Caco-2 (cell line): Measurements from ENCODE around the gene HGS. TPM values are rescaled to one million over a fixed set of nuclear protein-coding genes. Genes with fewer than 3 reads are reported as not detected.

Experiments used
- BruUV-seq: library from RNA; stranded (reverse); fragments of 400-500 nt; replicated peaks from 2 replicates; lab custom pipeline; 2021; lab: Mats Ljungman, UMichigan
- CTCF ChIA-PET: fragments of 300-600 bp; sonication (Branson Sonifier 250); formaldehyde crosslinking; loops from one replicate; lab custom pipeline; 2022; ENCODE audit warnings: antibody characterized with exemption; lab: Charles Lee
- POLR2A ChIA-PET: fragments of 300-600 bp; sonication (Branson Sonifier 250); formaldehyde crosslinking; loops from one replicate; lab custom pipeline; 2022; ENCODE audit warnings: antibody characterized with exemption; lab: Charles Lee
- DNase-seq, 2 experiments: peaks; one replicate each; pipeline versions ENCODE4 v3.0.0 to v3.0.0-alpha.2; 2020 to 2022
- H3K27me3 ChIP-seq: replicated peaks from 2 replicates; pipeline ENCODE4 v1.6.0; 2011; ENCODE audit warnings: low read length; ENCODE audit not compliant: control insufficient read depth, insufficient read depth
- H3K36me3 ChIP-seq: 2 replicates; pipeline ENCODE4 v1.5.1; 2011; ENCODE audit warnings: low read length; ENCODE audit not compliant: control insufficient read depth, insufficient read depth
- H3K4me1 ChIP-seq: fragments of 250-450 bp; sonication (Bioruptor Pico); 2 replicates; pipeline ENCODE4 v1.5.1; 2020; ENCODE audit warnings: mild to moderate bottlenecking
- H3K4me3 ChIP-seq: 2 replicates; pipeline ENCODE4 v1.5.1; 2011; ENCODE audit warnings: low read depth, mild to moderate bottlenecking, control low read depth, low read length
- H3K9me3 ChIP-seq: fragments of 250-450 bp; sonication (Bioruptor Pico); 2 replicates; pipeline ENCODE4 v1.5.1; 2020; ENCODE audit warnings: mild to moderate bottlenecking, moderate library complexity
- H3K27ac Mint-ChIP-seq: one replicate; pipeline ENCODE4 v1.8.0; 2022; ENCODE audit warnings: mixed read lengths; ENCODE audit not compliant: unreplicated experiment
- H3K27me3 Mint-ChIP-seq: one replicate; pipeline ENCODE4 v1.8.0; 2022; ENCODE audit warnings: mixed read lengths; ENCODE audit not compliant: insufficient read depth, unreplicated experiment
- H3K36me3 Mint-ChIP-seq: one replicate; pipeline ENCODE4 v1.8.0; 2022; ENCODE audit warnings: mild to moderate bottlenecking, mixed read lengths; ENCODE audit not compliant: insufficient read depth, unreplicated experiment
- H3K4me1 Mint-ChIP-seq: one replicate; pipeline ENCODE4 v1.8.0; 2022; ENCODE audit warnings: low read depth, mixed read lengths; ENCODE audit not compliant: unreplicated experiment
- H3K4me3 Mint-ChIP-seq: one replicate; pipeline ENCODE4 v1.8.0; 2022; ENCODE audit warnings: mild to moderate bottlenecking, moderate library complexity, mixed read lengths; ENCODE audit not compliant: unreplicated experiment
- H3K9me3 Mint-ChIP-seq: one replicate; pipeline ENCODE4 v1.8.0; 2022; ENCODE audit warnings: mixed read lengths; ENCODE audit not compliant: unreplicated experiment
- CTCF ChIP-seq, 2 experiments: fragments of 200-600 bp in 1 of 2; IDR thresholded peaks; 1 replicate in 1 of 2; 2 replicates in 1 of 2; pipeline versions ENCODE4 v1.5.1 to v1.8.0; 2011 to 2022; ENCODE audit warnings: antibody characterized with exemption in 1 of 2, control low read depth in 1 of 2, inconsistent platforms in 1 of 2, low read depth in 1 of 2, low read length in 1 of 2, mild to moderate bottlenecking in 1 of 2, moderate library complexity in 1 of 2; ENCODE audit not compliant: insufficient read depth in 1 of 2, severe bottlenecking in 1 of 2, unreplicated experiment in 1 of 2
- intact Hi-C: fragments of 100-400 bp; cut with micrococcal nuclease; formaldehyde crosslinking; loops from one replicate; pipeline ENCODE4 v1.10.0; 2022; ENCODE audit not compliant: unreplicated experiment
- total RNA-seq: library from RNA; stranded (reverse); gene quantifications from 2 replicates; pipeline ENCODE4 v1.2.3, GENCODE V29; 2022

The HGS gene
- total RNA-seq, 1 experiment from 2014 or later, result 176 TPM

DNA sequence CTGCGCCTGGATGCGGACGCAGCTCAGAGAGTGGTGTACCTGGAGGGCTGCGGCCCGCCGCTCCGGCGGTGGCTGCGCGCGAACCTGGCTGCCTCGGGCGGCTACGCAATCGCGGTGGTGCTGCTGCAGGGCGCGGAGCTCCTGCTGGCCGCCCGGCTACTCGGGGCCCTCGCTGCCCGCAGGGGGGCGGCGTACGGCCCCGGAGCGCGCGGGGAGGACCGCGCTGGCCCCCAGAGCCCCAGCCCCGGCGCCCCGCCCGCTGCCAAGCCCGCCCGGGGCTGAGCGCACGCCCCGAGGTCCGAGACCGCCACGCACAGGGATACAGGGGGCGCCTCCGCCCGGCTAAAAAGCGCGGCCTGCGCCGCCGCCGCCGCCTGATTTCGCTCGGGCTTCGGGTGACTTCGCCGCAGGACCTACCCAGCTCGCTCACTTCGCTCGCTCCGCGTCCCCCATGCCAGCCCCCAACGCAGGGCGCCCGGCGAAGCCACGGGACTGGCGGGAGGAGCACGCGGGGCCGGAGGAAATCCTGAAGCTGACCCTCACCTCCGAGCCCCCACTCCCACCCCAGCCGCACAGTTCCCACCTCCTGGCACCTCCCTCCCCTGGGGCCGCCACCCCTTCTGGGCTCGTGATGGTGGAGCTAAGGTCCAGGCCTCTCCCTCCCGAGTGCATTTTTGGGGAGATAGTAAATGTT lies 35.7 kb upstream of the HGS start:
- POLR2A ChIA-PET, result no interaction called here
- Histone ChIP-seq H3K4me3 (no peak overlapping the region), H3K4me1 (no peaks in the 10 kb centered on the region), H3K36me3 (no peaks in the 10 kb centered on the region), H3K9me3 (peaks cover 10% of the 10 kb centered on the region), H3K27me3 (no peaks in the 10 kb centered on the region)
- CTCF ChIA-PET, result interaction anchor here (0.6 kb wide), 1 partner anchor 44 kb away, joined by 3 read pairs; no protein-coding TSS in a partner anchor
- H3K36me3 Mint-ChIP-seq, result no peaks in the 10 kb centered on the region
- H3K9me3 Mint-ChIP-seq, result no peaks in the 10 kb centered on the region
- BruUV-seq, result no TSS peak
- H3K27ac Mint-ChIP-seq, result no peak overlapping the region
- DNase-seq, result no peak
- TF ChIP-seq CTCF (IDR thresholded peaks at IDR 0.05; ENCODE audit: insufficient read depth in 1 of 2, low read depth in 1 of 2, low read length in 1 of 2, severe bottlenecking in 1 of 2, unreplicated experiment in 1 of 2), result no peak
- H3K4me1 Mint-ChIP-seq, result peaks cover 6% of the 10 kb centered on the region
- H3K4me3 Mint-ChIP-seq, result no peak overlapping the region
- intact Hi-C loops, result no loop called here
- no peaks in the 10 kb centered on the region for H3K27me3 Mint-ChIP-seq

GRCh38 chr17:81648707-81649085 lies 35.1 kb upstream of the HGS start:
- H3K27ac Mint-ChIP-seq, result no peak overlapping the region
- no peak for TF ChIP-seq CTCF (IDR thresholded peaks at IDR 0.05; ENCODE audit: insufficient read depth in 1 of 2, low read depth in 1 of 2, low read length in 1 of 2, severe bottlenecking in 1 of 2, unreplicated experiment in 1 of 2)

GRCh38 chr17:81650951-81651350 lies 32.9 kb upstream of the HGS start:
- Mint-ChIP-seq H3K4me3 (no peak overlapping the region), H3K9me3 (no peaks in the 10 kb centered on the region), H3K36me3 (no peaks in the 10 kb centered on the region), H3K27ac (no peak overlapping the region), H3K4me1 (peaks cover 6% of the 10 kb centered on the region), H3K27me3 (no peaks in the 10 kb centered on the region)
- no peak for DNase-seq
- no peak for TF ChIP-seq CTCF (IDR thresholded peaks at IDR 0.05; ENCODE audit: insufficient read depth in 1 of 2, low read depth in 1 of 2, low read length in 1 of 2, severe bottlenecking in 1 of 2, unreplicated experiment in 1 of 2)
- intact Hi-C loops, result no loop called here
- Histone ChIP-seq H3K4me3 (no peak overlapping the region), H3K4me1 (no peaks in the 10 kb centered on the region), H3K36me3 (no peaks in the 10 kb centered on the region), H3K9me3 (peaks cover 10% of the 10 kb centered on the region), H3K27me3 (no peaks in the 10 kb centered on the region)
- POLR2A ChIA-PET, result interaction anchor here (0.6 kb wide), 2 partner anchors 11 to 22 kb away, joined by 7 to 9 read pairs; no protein-coding TSS in a partner anchor
- CTCF ChIA-PET, result interaction anchor here (0.6 kb wide), 1 partner anchor 87 kb away, joined by 4 read pairs; no protein-coding TSS in a partner anchor
- no TSS peak for BruUV-seq

More at GRCh38 chr17:81648707-81649085, 35.1 kb upstream of the HGS start:
- Histone ChIP-seq H3K27me3 (no peaks in the 10 kb centered on the region), H3K4me3 (no peak overlapping the region), H3K9me3 (peaks cover 10% of the 10 kb centered on the region), H3K36me3 (no peaks in the 10 kb centered on the region), H3K4me1 (no peaks in the 10 kb centered on the region)
- Mint-ChIP-seq H3K27me3 (no peaks in the 10 kb centered on the region), H3K4me3 (no peak overlapping the region), H3K9me3 (no peaks in the 10 kb centered on the region), H3K36me3 (no peaks in the 10 kb centered on the region), H3K4me1 (peaks cover 6% of the 10 kb centered on the region)
- no TSS peak for BruUV-seq
- intact Hi-C loops, result no loop called here
- no peak for DNase-seq
- CTCF ChIA-PET, result interaction anchor here (0.6 kb wide), 1 partner anchor 43 kb away, joined by 3 read pairs; no protein-coding TSS in a partner anchor
- POLR2A ChIA-PET, result no interaction called here
